ENCODE measurements around the gene CASK. TPM values are rescaled to one million over a fixed set of nuclear protein-coding genes. Genes with fewer than 3 reads are reported as not detected.

Gene CASK
- total RNA-seq, 1 donor from 2014 or later: 43.0 TPM

GRCh38 chrX:41634284-41634683 lies 289.1 kb downstream of the CASK start:
- TF ChIP-seq CTCF (IDR thresholded peaks at IDR 0.05): no peak
- Mint-ChIP-seq H3K27ac (ENCODE audit: unreplicated experiment) (peak overlapping the region; percentile 23), H3K27me3 (ENCODE audit: unreplicated experiment) (no peaks in the 10 kb centered on the region), H3K4me1 (ENCODE audit: unreplicated experiment) (peaks cover 9% of the 10 kb centered on the region), H3K9me3 (ENCODE audit: unreplicated experiment) (no peaks in the 10 kb centered on the region), H3K4me3 (ENCODE audit: unreplicated experiment) (no peak overlapping the region), H3K36me3 (ENCODE audit: unreplicated experiment) (peaks cover 2% of the 10 kb centered on the region)
- DNase-seq (ENCODE audit: extremely low spot score, unreplicated experiment): no peak

GRCh38 chrX:41630091-41630490 lies 293.3 kb downstream of the CASK start:
- Mint-ChIP-seq H3K9me3 (ENCODE audit: unreplicated experiment) (no peaks in the 10 kb centered on the region), H3K4me1 (ENCODE audit: unreplicated experiment) (peaks cover 9% of the 10 kb centered on the region), H3K36me3 (ENCODE audit: unreplicated experiment) (peaks cover 6% of the 10 kb centered on the region), H3K4me3 (ENCODE audit: unreplicated experiment) (no peak overlapping the region), H3K27me3 (ENCODE audit: unreplicated experiment) (no peaks in the 10 kb centered on the region), H3K27ac (ENCODE audit: unreplicated experiment) (no peak overlapping the region)
- no peak for DNase-seq (ENCODE audit: extremely low spot score, unreplicated experiment)
- TF ChIP-seq CTCF (IDR thresholded peaks at IDR 0.05): no peak

- Mint-ChIP-seq H3K27ac (ENCODE audit: unreplicated experiment) (no peak overlapping the region), H3K4me3 (ENCODE audit: unreplicated experiment) (no peak overlapping the region), H3K9me3 (ENCODE audit: unreplicated experiment) (no peaks in the 10 kb centered on the region), H3K27me3 (ENCODE audit: unreplicated experiment) (no peaks in the 10 kb centered on the region), H3K4me1 (ENCODE audit: unreplicated experiment) (peaks cover 7% of the 10 kb centered on the region), H3K36me3 (ENCODE audit: unreplicated experiment) (peaks cover 6% of the 10 kb centered on the region)
- DNase-seq (ENCODE audit: extremely low spot score, unreplicated experiment): no peak
- TF ChIP-seq CTCF (IDR thresholded peaks at IDR 0.05): no peak
Measured at GRCh38 chrX:41629539-41629938, 293.8 kb downstream of the CASK start.

- TF ChIP-seq CTCF (IDR thresholded peaks at IDR 0.05): no peak
- no peak overlapping the region for H3K4me3 Mint-ChIP-seq (ENCODE audit: unreplicated experiment)
- H3K9me3 Mint-ChIP-seq (ENCODE audit: unreplicated experiment): no peaks in the 10 kb centered on the region
- peaks cover 7% of the 10 kb centered on the region for H3K36me3 Mint-ChIP-seq (ENCODE audit: unreplicated experiment)
- H3K27me3 Mint-ChIP-seq (ENCODE audit: unreplicated experiment): no peaks in the 10 kb centered on the region
- no peak overlapping the region for H3K27ac Mint-ChIP-seq (ENCODE audit: unreplicated experiment)
- no peak for DNase-seq (ENCODE audit: extremely low spot score, unreplicated experiment)
- H3K4me1 Mint-ChIP-seq (ENCODE audit: unreplicated experiment): peaks cover 15% of the 10 kb centered on the region
Measured at GRCh38 chrX:41621222-41621723, 302.1 kb downstream of the CASK start.

- no peak for TF ChIP-seq CTCF (IDR thresholded peaks at IDR 0.05)
- H3K27me3 Mint-ChIP-seq (ENCODE audit: unreplicated experiment): no peaks in the 10 kb centered on the region
- no peak overlapping the region for H3K4me3 Mint-ChIP-seq (ENCODE audit: unreplicated experiment)
- H3K9me3 Mint-ChIP-seq (ENCODE audit: unreplicated experiment): no peaks in the 10 kb centered on the region
- DNase-seq (ENCODE audit: extremely low spot score, unreplicated experiment): no peak
- H3K27ac Mint-ChIP-seq (ENCODE audit: unreplicated experiment): no peak overlapping the region
- peaks cover 15% of the 10 kb centered on the region for H3K4me1 Mint-ChIP-seq (ENCODE audit: unreplicated experiment)
- peaks cover 3% of the 10 kb centered on the region for H3K36me3 Mint-ChIP-seq (ENCODE audit: unreplicated experiment)
Measured at GRCh38 chrX:41619221-41619620, 304.1 kb downstream of the CASK start.
